Measurements from ENCODE around the gene LRRC71.

- TF ChIP-seq, protein P1, sequence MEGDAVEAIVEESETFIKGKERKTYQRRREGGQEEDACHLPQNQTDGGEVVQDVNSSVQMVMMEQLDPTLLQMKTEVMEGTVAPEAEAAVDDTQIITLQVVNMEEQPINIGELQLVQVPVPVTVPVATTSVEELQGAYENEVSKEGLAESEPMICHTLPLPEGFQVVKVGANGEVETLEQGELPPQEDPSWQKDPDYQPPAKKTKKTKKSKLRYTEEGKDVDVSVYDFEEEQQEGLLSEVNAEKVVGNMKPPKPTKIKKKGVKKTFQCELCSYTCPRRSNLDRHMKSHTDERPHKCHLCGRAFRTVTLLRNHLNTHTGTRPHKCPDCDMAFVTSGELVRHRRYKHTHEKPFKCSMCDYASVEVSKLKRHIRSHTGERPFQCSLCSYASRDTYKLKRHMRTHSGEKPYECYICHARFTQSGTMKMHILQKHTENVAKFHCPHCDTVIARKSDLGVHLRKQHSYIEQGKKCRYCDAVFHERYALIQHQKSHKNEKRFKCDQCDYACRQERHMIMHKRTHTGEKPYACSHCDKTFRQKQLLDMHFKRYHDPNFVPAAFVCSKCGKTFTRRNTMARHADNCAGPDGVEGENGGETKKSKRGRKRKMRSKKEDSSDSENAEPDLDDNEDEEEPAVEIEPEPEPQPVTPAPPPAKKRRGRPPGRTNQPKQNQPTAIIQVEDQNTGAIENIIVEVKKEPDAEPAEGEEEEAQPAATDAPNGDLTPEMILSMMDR (IDR thresholded peaks at IDR 0.05) = no peak
- TF ChIP-seq POLR2A (IDR thresholded peaks at IDR 0.05) (no peak), POLR2AphosphoS5 (IDR thresholded peaks at IDR 0.05) (no peak), EP300 (IDR thresholded peaks at IDR 0.05) (no peak)
Measured at GRCh38 chr1:156874142-156874541, 46.3 kb upstream of the LRRC71 start.
